ENCODE data around the gene TMEM250.

Gene TMEM250

GRCh38 chr9:136081826-136082495 is 36.7 kb downstream of the TMEM250 start:
- no peak for DNase-seq

- no peak for DNase-seq
Measured at GRCh38 chr9:136081113-136081825, 37.4 kb downstream of the TMEM250 start.

- DNase-seq, result no peak
Measured at GRCh38 chr9:136080716-136081112, 38.0 kb downstream of the TMEM250 start.

GRCh38 chr9:136079916-136080246 is 38.8 kb downstream of the TMEM250 start:
- no peak for DNase-seq

- DNase-seq, result no peak
Measured at GRCh38 chr9:136079211-136079915, 39.3 kb downstream of the TMEM250 start.

- DNase-seq, result no peak
Measured at GRCh38 chr9:136078498-136079011, 40.1 kb downstream of the TMEM250 start.

GRCh38 chr9:136078024-136078423 is 40.7 kb downstream of the TMEM250 start:
- DNase-seq, result no peak

GRCh38 chr9:136077491-136077890 is 41.2 kb downstream of the TMEM250 start:
- DNase-seq, result no peak

- peak; percentile 21 for DNase-seq
Measured at GRCh38 chr9:136075881-136076678, 42.6 kb downstream of the TMEM250 start.

- DNase-seq, result no peak
Measured at GRCh38 chr9:136075134-136075841, 43.4 kb downstream of the TMEM250 start.

- DNase-seq, result no peak
Measured at GRCh38 chr9:136074706-136075105, 44.0 kb downstream of the TMEM250 start.
